HepG2 (cell line): ENCODE measurements around the gene LRRFIP2. TPM values are rescaled to one million over a fixed set of nuclear protein-coding genes. Genes with fewer than 3 reads are reported as not detected.

Source experiments
- HNF1B ChIP-seq: sonication (generic); formaldehyde crosslinking; IDR thresholded peaks from 2 replicates; pipeline ENCODE4 v1.5.1; 2020; ENCODE audit warnings: mild to moderate bottlenecking, moderate library complexity, missing genetic modification reagents
- HNRNPH1 ChIP-seq: fragments of 200-400 bp; formaldehyde crosslinking; optimal IDR thresholded peaks from 2 replicates; pipeline ENCODE3; 2017; ENCODE audit warnings: mild to moderate bottlenecking, low read depth, low read length
- HOXA3 ChIP-seq: sonication (generic); formaldehyde crosslinking; IDR thresholded peaks from 2 replicates; pipeline ENCODE4 v1.5.0; 2020; ENCODE audit warnings: missing genetic modification reagents
- MTF1 ChIP-seq: sonication (generic); formaldehyde crosslinking; IDR thresholded peaks from 2 replicates; pipeline ENCODE4 v1.5.0; 2020; ENCODE audit warnings: missing genetic modification reagents
- PAXIP1 ChIP-seq: sonication (generic); formaldehyde crosslinking; conservative IDR thresholded peaks from 2 replicates; pipeline ENCODE4 v1.4.0; 2020; ENCODE audit warnings: mild to moderate bottlenecking, missing genetic modification reagents, moderate library complexity
- RARA ChIP-seq: IDR thresholded peaks from 2 replicates; pipeline ENCODE4 v1.6.1; 2016; ENCODE audit warnings: missing genetic modification reagents, missing compliant biosample characterization
- SOX6 ChIP-seq, 2 experiments: fragments of 450-650 bp in 1 of 2; sonication (generic) in 1 of 2; formaldehyde crosslinking in 1 of 2; IDR thresholded peaks; 2 replicates each; pipeline versions ENCODE4 v1.4.0 to v1.6.1; 2017 to 2020; ENCODE audit warnings: antibody characterized with exemption in 1 of 2, mild to moderate bottlenecking in 1 of 2, missing genetic modification reagents in 1 of 2
- TBX3 ChIP-seq: fragments of 450-650 bp; IDR thresholded peaks from 2 replicates; pipeline ENCODE4 v1.6.1; 2017; ENCODE audit warnings: antibody characterized with exemption, mild to moderate bottlenecking, inconsistent platforms, borderline replicate concordance
- USF2 ChIP-seq, 2 experiments: sonication (generic) in 1 of 2; formaldehyde crosslinking in 1 of 2; IDR thresholded peaks; 2 replicates each; pipeline versions ENCODE4 v1.5.1 to v1.6.1; 2011 to 2020; ENCODE audit warnings: borderline replicate concordance in 1 of 2, low read depth in 1 of 2, low read length in 1 of 2, mild to moderate bottlenecking in 1 of 2, missing genetic modification reagents in 1 of 2, moderate library complexity in 1 of 2
- ZFP90 ChIP-seq: sonication (generic); formaldehyde crosslinking; IDR thresholded peaks from 2 replicates; pipeline ENCODE4 v1.8.0; 2022; ENCODE audit warnings: missing genetic modification reagents, mild to moderate bottlenecking, inconsistent platforms, borderline replicate concordance
- ZNF142 ChIP-seq: sonication (generic); formaldehyde crosslinking; IDR thresholded peaks from 2 replicates; pipeline ENCODE4 v1.4.0; 2020; ENCODE audit warnings: missing genetic modification reagents
- ZNF337 ChIP-seq: sonication (generic); formaldehyde crosslinking; IDR thresholded peaks from 2 replicates; pipeline ENCODE4 v1.5.1; 2020; ENCODE audit warnings: missing genetic modification reagents, low read depth, mild to moderate bottlenecking, borderline replicate concordance
- ZNF563 ChIP-seq: sonication (generic); formaldehyde crosslinking; IDR thresholded peaks from 2 replicates; pipeline ENCODE4 v1.8.0; 2022; ENCODE audit warnings: mild to moderate bottlenecking, moderate library complexity, missing genetic modification reagents
- polyA plus RNA-seq, 8 experiments: library from polyadenylated mRNA; depleted of rRNA in 3 of 8; stranded (reverse) in 7 of 8; unstranded in 1 of 8; fragments of >200 nt; fragmentation: Illumina TruSeq in 4 of 8; extraction: Trizol in 4 of 8; gene quantifications; 2 replicates each; pipeline versions ENCODE4 v1.2.1 to v1.2.3, GENCODE V29; 2011 to 2016; ENCODE audit warnings: low read depth in 4 of 8, missing spikeins in 1 of 8, mixed read lengths in 1 of 8; ENCODE audit not compliant: insufficient read depth in 1 of 8
- total RNA-seq, 5 experiments: library from RNA; depleted of rRNA; stranded (reverse); fragments of >200 nt; fragmentation: Illumina TruSeq; extraction: Trizol; gene quantifications; 2 replicates each; pipeline ENCODE4 v1.2.3, GENCODE V29; 2016; ENCODE audit warnings: low read depth in 1 of 5

The LRRFIP2 gene
- total and polyA plus RNA-seq, 2 of the 13 experiments (the other 11 are each of a cell fraction or from before 2014, with no cell fraction given) = 13.5 to 32.2 TPM

DNA sequence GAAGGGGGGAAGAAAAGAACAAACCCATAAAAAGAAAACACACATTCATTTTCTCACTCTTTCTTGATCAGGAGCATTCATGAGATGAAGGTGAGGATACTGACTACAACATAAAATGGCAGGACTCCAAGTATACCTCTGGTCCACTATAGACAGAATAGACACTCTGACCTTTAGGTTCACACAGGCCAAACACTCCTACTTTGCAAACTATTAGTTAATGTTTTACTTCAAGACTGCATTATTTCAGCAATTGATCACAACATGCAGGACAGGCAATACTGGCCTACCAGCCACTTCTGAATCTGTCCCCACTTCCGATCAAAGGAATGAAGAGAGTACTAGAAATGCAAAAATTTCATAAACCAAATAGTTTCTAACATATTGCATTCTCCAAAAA is 47.0 kb downstream of the LRRFIP2 start (continued):
- TF ChIP-seq SOX6 (IDR thresholded peaks at IDR 0.05) = no peak
- peak; percentile 48; the same call in 1 of the 2 replicates for TF ChIP-seq SOX6 (CRISPR knock-in tag; IDR thresholded peaks at IDR 0.05)
- no peak for TF ChIP-seq ZNF142
- no peak for TF ChIP-seq ZNF563 (CRISPR knock-in tag)
- TF ChIP-seq MTF1 (CRISPR knock-in tag) = no peak
- no peak for TF ChIP-seq HNRNPH1
- TF ChIP-seq ZFP90 (CRISPR knock-in tag) = no peak
- no peak for TF ChIP-seq HOXA3
- TF ChIP-seq ZNF337 (CRISPR knock-in tag) = no peak
- TF ChIP-seq RARA = peak; percentile 68
- no peak for TF ChIP-seq TBX3
- no peak for TF ChIP-seq USF2 (IDR thresholded peaks at IDR 0.05; ENCODE audit: low read depth, low read length)
- TF ChIP-seq USF2 (CRISPR knock-in tag; IDR thresholded peaks at IDR 0.05; ENCODE audit: borderline replicate concordance) = no peak
- TF ChIP-seq HNF1B (CRISPR knock-in tag) = peak; percentile 91
- peak; percentile 89 for TF ChIP-seq PAXIP1 (CRISPR knock-in tag)
